ENCODE data around the gene KSR1. TPM values are rescaled to one million over a fixed set of nuclear protein-coding genes. Genes with fewer than 3 reads are reported as not detected.

KSR1 gene
- total and polyA plus RNA-seq, 2 of the 8 experiments (the other 6 are each of a cell fraction or from before 2014, with no cell fraction given): 14.1 to 34.7 TPM

DNA sequence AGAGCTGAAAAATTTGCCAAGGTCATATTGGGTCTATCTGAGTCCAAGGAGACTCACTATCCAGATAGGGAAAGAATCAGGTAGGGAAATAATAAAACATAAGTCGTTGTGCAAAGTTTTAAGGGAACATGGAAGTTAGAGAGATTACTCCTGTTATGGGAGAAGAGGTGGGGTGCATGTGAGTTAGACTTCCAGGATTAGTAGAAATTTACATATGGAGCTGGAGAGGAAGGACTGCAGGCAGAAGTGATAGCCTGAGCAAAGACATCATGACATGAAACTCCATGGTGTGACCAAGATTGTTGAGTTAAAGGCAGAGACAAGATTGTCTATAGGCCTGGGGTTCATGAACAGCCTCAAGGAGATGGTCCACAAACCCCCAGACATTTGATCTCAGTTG lies 5.8 kb upstream of the KSR1 start:
- H4K5ac ChIP-seq (ENCODE audit: insufficient read length, low read depth, low read length): no peak overlapping the region
- ChIA-PET POLR2A (ENCODE audit: partially characterized antibody) (no interaction called here), CTCF (ENCODE audit: partially characterized antibody) (interaction anchor here (1.5 to 17.4 kb wide), 2 partner anchors 118 to 150 kb away, joined by 4 to 209 read pairs; no protein-coding TSS in a partner anchor)
- H4K8ac ChIP-seq (ENCODE audit: extremely low read depth, insufficient read depth, low read length): no peak overlapping the region
- no peak for DNase-seq (ENCODE audit: low read depth in 1 of 2, low spot score in 2 of 2)
- H4K20me1 ChIP-seq (replicated peaks in 1 of 2; ENCODE audit: control insufficient read depth in 1 of 2, insufficient read depth in 2 of 2, low read length in 2 of 2): no peaks in the 10 kb centered on the region
- no peaks in the 10 kb centered on the region for H3K36me3 ChIP-seq (ENCODE audit: control insufficient read depth in 2 of 4, insufficient read depth in 4 of 4, low read length in 3 of 4)
- H3K4me1 ChIP-seq (replicated peaks in 1 of 4; ENCODE audit: control insufficient read depth in 3 of 4, insufficient read depth in 4 of 4, low read length in 3 of 4): peaks cover 0 to 3% (median 0%) of the 10 kb centered on the region in 4 experiments; a peak in 3 of 7 replicates
- FAIRE-seq: no peak
- no peak overlapping the region for H3K56ac ChIP-seq (replicated peaks; ENCODE audit: insufficient read length, low read depth, low read length)
- no peaks in the 10 kb centered on the region for H3K79me1 ChIP-seq (ENCODE audit: low read depth, low read length)
- no peaks in the 10 kb centered on the region for H3K9me3 ChIP-seq (ENCODE audit: insufficient read depth in 2 of 2, low read depth in 1 of 2, low read length in 1 of 2)
- H3K4me3 ChIP-seq (ENCODE audit: extremely low read depth in 1 of 4, insufficient read depth in 2 of 4, low read depth in 3 of 4, low read length in 4 of 4): no peak overlapping the region
- no peak overlapping the region for H2BK15ac ChIP-seq (ENCODE audit: low read length)
- H3K79me2 ChIP-seq (ENCODE audit: control insufficient read depth in 1 of 2, insufficient read depth in 2 of 2, low read length in 2 of 2): no peaks in the 10 kb centered on the region
- no peak overlapping the region for H2AK5ac ChIP-seq (ENCODE audit: low read depth, low read length)
- H3K9ac ChIP-seq (replicated peaks in 1 of 4; ENCODE audit: extremely low read depth in 1 of 4, low read depth in 3 of 4, low read length in 3 of 4): no peak overlapping the region
- H2AFZ ChIP-seq (ENCODE audit: low read length): no peak overlapping the region
- no peak overlapping the region for H2BK20ac ChIP-seq (ENCODE audit: low read length)
- no peaks in the 10 kb centered on the region; a peak in 2 of 7 replicates for H3K27me3 ChIP-seq (replicated peaks in 1 of 4; ENCODE audit: control insufficient read depth in 3 of 4, extremely low read depth in 1 of 4, insufficient read depth in 3 of 4, low read length in 3 of 4)
- H3K23me2 ChIP-seq (ENCODE audit: low read depth, low read length): no peaks in the 10 kb centered on the region
- no peak overlapping the region for H4K91ac ChIP-seq (replicated peaks; ENCODE audit: insufficient read length, low read length)
- no peak overlapping the region for H2BK120ac ChIP-seq (replicated peaks; ENCODE audit: low read depth, low read length)
- 86% methylated on average over 1 of the region's 1 CpG; no CpG with 5 or more reads in 1 of the 2 experiments for WGBS, 2 experiments (ENCODE audit: extremely low coverage in 1 of 2, insufficient coverage in 1 of 2, insufficient read length in 1 of 2, insufficient replicate concordance in 2 of 2, low coverage in 1 of 2, low lambda C conversion rate in 2 of 2, missing lambda C conversion rate in 1 of 2)
- no peak overlapping the region for H3K18ac ChIP-seq (ENCODE audit: extremely low read depth, low read length)
- H3K4me2 ChIP-seq (ENCODE audit: insufficient read depth in 1 of 2, low read depth in 2 of 2, low read length in 2 of 2): no peak overlapping the region
- no peak overlapping the region for H3K27ac ChIP-seq (ENCODE audit: low read depth, low read length)
- H3K14ac ChIP-seq (ENCODE audit: insufficient read length): no peak overlapping the region
- no peak overlapping the region for H2BK12ac ChIP-seq (ENCODE audit: low read depth, low read length)
- no peak overlapping the region for H3K4ac ChIP-seq (replicated peaks; ENCODE audit: insufficient read length, low read depth, low read length)
- no peak overlapping the region for H3K23ac ChIP-seq (ENCODE audit: insufficient read length)
- H2BK5ac ChIP-seq (ENCODE audit: low read depth, low read length): no peak overlapping the region
- no peak for TF ChIP-seq TCF12 (IDR thresholded peaks at IDR 0.05; ENCODE audit: low read depth, low read length)
- no peak for TF ChIP-seq BCL11A (IDR thresholded peaks at IDR 0.05; ENCODE audit: low read depth in 2 of 2, low read length in 2 of 2)
- no peak for TF ChIP-seq KDM5A (IDR thresholded peaks at IDR 0.05; ENCODE audit: low read length)
- TF ChIP-seq YY1 (IDR thresholded peaks at IDR 0.05; ENCODE audit: low read depth, low read length): no peak
- TF ChIP-seq, protein P1, sequence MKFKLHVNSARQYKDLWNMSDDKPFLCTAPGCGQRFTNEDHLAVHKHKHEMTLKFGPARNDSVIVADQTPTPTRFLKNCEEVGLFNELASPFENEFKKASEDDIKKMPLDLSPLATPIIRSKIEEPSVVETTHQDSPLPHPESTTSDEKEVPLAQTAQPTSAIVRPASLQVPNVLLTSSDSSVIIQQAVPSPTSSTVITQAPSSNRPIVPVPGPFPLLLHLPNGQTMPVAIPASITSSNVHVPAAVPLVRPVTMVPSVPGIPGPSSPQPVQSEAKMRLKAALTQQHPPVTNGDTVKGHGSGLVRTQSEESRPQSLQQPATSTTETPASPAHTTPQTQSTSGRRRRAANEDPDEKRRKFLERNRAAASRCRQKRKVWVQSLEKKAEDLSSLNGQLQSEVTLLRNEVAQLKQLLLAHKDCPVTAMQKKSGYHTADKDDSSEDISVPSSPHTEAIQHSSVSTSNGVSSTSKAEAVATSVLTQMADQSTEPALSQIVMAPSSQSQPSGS (IDR thresholded peaks at IDR 0.05; ENCODE audit: low read length): no peak
- no peak for TF ChIP-seq RAD21 (IDR thresholded peaks at IDR 0.05 in 1 of 2, conservative IDR thresholded peaks at IDR 0.05 in 1 of 2; ENCODE audit: low read depth in 2 of 2, low read length in 2 of 2)
- no peak for TF ChIP-seq SRF (IDR thresholded peaks at IDR 0.05; ENCODE audit: low read depth, low read length)
- no peak for TF ChIP-seq SP2 (IDR thresholded peaks at IDR 0.05; ENCODE audit: low read length)
- TF ChIP-seq JUN (IDR thresholded peaks at IDR 0.05; ENCODE audit: low read depth, low read length): no peak
- TF ChIP-seq, protein P2, sequence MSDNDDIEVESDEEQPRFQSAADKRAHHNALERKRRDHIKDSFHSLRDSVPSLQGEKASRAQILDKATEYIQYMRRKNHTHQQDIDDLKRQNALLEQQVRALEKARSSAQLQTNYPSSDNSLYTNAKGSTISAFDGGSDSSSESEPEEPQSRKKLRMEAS (IDR thresholded peaks at IDR 0.05): no peak
- TF ChIP-seq RFX5 (IDR thresholded peaks at IDR 0.05; ENCODE audit: borderline replicate concordance, low read depth, low read length): no peak
- no peak for TF ChIP-seq CHD1 (IDR thresholded peaks at IDR 0.05; ENCODE audit: low read depth, low read length)
- TF ChIP-seq KDM4A (IDR thresholded peaks at IDR 0.05; ENCODE audit: low read depth, low read length, severe bottlenecking): no peak

Data from H1 (cell line).